GM12872 (cell line): ENCODE data around the gene FOXK2.

Experiments
- TF ChIP-seq, protein P1 (sequence below): IDR thresholded peaks from 3 replicates; pipeline ENCODE4 v1.5.1; 2011; ENCODE audit warnings: low read depth, mild to moderate bottlenecking, low read length, moderate library complexity; ENCODE audit not compliant: insufficient read depth

The FOXK2 gene

GRCh38 chr17:82592767-82593589 is 73.4 kb downstream of the FOXK2 start:
- TF ChIP-seq, protein P1, sequence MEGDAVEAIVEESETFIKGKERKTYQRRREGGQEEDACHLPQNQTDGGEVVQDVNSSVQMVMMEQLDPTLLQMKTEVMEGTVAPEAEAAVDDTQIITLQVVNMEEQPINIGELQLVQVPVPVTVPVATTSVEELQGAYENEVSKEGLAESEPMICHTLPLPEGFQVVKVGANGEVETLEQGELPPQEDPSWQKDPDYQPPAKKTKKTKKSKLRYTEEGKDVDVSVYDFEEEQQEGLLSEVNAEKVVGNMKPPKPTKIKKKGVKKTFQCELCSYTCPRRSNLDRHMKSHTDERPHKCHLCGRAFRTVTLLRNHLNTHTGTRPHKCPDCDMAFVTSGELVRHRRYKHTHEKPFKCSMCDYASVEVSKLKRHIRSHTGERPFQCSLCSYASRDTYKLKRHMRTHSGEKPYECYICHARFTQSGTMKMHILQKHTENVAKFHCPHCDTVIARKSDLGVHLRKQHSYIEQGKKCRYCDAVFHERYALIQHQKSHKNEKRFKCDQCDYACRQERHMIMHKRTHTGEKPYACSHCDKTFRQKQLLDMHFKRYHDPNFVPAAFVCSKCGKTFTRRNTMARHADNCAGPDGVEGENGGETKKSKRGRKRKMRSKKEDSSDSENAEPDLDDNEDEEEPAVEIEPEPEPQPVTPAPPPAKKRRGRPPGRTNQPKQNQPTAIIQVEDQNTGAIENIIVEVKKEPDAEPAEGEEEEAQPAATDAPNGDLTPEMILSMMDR: no peak

DNA sequence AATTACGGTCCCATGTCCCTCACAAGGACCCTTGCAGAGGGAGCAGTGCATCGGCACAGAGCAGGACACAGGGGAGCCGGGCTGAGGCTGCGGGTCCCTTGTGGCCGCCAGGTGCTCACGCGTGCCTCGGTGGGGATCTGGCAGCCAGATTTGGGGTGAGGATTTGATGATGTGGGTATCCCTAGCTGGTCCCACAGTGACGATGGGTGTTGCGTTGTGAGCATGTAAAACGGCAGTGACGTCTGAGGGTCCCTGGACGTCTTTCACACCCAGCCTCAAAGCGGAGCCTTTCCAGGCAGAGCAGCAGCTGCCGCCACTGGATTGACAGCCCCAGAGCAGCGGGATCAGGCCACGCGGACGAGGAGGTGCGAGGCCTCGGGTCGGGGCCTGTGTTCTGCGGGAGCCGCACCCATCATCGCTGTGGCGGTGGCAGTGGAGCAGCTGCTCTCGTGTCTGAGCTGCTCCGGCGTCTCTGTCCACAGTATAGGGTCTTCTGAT is 74.1 kb downstream of the FOXK2 start:
- TF ChIP-seq, protein P1: no peak

GRCh38 chr17:82594571-82594970 is 75.0 kb downstream of the FOXK2 start:
- TF ChIP-seq, protein P1: no peak

DNA sequence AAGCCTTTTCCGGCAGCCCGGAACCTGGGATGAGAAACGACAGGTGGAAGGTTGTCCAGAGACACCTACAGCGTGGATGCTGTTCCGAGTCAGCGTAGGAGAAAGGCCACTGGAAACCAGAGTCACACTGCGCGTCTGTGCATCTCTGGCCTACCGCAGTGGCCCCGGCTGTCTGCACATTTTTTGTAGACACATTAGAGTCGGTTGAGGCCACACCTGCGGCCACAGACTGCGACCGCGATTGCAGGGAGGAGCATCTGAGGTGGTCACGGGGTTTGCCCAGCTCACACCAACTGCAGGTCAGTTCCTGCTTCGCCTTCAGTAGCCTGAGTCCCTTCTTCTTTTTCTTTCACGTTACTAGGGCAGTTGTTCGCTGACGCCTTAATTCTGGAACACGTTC is 76.4 kb downstream of the FOXK2 start:
- TF ChIP-seq, protein P1: no peak

DNA sequence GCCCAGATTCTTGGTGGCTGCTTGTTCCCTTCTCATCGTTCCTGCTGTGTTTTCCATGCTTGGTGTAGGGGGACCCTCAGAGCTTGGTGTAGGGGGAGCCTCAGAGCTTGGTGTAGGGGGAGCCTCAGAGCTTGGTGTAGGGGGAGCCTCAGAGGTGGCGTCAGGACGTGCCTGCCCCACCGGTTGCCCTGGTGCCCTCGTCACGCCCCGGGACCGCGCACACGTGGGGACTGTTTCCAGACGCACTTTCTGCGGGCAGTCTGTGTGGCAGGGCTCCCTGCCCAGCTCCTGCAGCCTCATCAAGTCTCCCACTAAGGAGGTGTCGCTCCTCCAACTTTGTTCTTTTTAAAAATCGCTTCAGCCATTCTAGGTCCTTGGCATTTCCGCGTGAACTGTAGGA is 76.8 kb downstream of the FOXK2 start:
- TF ChIP-seq, protein P1: no peak

- TF ChIP-seq, protein P1: no peak
Observed at GRCh38 chr17:82596837-82597672, 77.5 kb downstream of the FOXK2 start.

- TF ChIP-seq, protein P1: no peak
Observed at GRCh38 chr17:82598256-82599119, 79.0 kb downstream of the FOXK2 start.
